GM19099 (cell line): Measurements from ENCODE around the gene ZNF76.

Source experiments
- POLR2A ChIP-seq: IDR thresholded peaks from 3 replicates; pipeline ENCODE4 v1.6.1; 2011; ENCODE audit warnings: low read depth; ENCODE audit not compliant: insufficient read length; ENCODE audit errors: extremely low read depth

The ZNF76 gene

GRCh38 chr6:35248300-35248699 is 11.2 kb upstream of the ZNF76 start:
- no peak for TF ChIP-seq POLR2A

- TF ChIP-seq POLR2A, result no peak
Observed at GRCh38 chr6:35248965-35249364, 10.6 kb upstream of the ZNF76 start.

- TF ChIP-seq POLR2A, result no peak
Observed at GRCh38 chr6:35251949-35252348, 7.6 kb upstream of the ZNF76 start.

GRCh38 chr6:35253249-35253648 is 6.3 kb upstream of the ZNF76 start:
- no peak for TF ChIP-seq POLR2A

DNA sequence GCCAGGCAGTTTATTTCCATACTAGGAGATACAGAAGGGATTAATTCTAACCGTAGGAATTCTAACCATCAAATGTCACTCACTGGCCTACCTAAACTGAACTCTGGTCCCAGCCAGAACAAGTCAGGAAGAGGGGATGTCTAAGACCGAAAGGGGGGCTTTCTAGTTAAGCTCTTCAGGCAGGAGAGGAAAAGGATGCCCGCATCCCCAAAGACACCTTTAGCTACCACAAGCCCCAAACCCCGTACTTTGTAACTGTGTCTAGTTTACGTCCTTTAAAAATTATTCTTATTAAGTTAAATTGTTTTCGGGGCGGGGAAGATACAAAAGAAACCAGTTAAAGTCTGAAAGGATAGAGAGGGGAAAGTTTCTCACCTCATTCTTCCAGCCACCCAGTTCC is 1.2 kb upstream of the ZNF76 start:
- TF ChIP-seq POLR2A, result no peak

DNA sequence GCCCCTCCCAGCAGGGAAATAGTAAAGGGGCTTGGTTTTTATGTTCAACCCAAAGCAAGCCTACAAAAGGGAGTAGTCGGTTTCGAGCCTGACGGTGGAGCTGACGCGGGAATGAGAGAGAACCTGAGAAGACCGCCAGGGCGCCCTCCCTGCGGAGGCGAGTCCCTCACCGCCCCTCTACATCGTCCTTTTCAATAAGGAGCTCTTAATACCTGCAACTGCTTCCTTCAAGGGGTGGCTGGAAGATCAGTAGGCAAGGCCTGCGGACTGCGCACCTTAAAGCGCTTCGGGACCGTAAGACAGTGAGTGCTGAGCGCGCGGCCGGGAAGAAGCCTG is 709 bp upstream of the ZNF76 start:
- no peak for TF ChIP-seq POLR2A

DNA sequence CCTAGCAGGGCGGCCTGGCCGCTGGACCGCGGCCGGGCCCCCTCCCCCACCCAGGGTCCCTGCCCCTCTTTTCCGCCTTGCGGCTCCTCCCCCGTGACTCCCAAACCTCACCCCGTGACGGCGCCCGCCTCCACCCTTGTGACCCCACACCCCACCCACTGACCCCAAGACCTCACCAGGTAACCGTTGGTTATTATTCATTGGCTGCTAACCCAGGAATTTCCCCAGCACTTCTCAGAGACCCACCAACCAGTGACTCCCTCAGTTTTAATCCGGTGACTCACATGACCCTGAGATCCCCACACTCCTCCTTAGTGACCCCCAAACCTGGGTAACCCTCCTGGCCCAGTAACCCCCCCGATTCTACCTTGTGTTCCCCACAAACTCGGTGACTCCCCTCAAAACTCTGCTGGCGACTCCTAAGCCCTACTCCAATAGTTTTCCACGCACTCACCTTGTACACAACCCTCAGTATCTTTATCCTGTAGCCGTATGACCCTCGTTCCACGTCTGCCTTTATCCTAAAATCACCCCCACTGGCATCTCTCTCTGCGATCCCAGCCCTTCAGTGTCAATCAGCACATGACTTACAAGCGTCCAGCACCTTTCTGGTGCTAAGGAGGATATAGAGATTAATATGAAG is 534 bp downstream of the ZNF76 start:
- TF ChIP-seq POLR2A, result no peak

GRCh38 chr6:35260591-35261570 is 1.3 kb downstream of the ZNF76 start:
- no peak for TF ChIP-seq POLR2A

DNA sequence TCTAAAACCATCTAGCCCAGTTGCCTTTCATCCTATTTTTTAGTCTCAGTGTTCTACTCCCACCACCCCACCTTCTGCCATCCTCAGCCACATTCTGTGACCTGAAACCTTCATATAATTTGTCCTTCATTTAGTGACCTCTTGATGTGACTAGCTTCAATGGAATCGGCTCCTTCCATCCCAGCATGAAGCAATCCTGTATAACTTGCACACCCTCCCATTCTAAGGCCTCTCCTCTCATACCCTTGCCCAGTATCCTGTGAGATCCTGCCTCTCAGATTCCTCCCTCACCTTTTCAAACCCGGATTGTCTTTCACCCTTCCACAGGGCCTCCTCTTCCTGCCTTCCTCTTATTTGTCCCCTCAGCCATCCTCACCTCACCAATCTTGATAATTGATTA is 3.1 kb downstream of the ZNF76 start:
- no peak for TF ChIP-seq POLR2A

DNA sequence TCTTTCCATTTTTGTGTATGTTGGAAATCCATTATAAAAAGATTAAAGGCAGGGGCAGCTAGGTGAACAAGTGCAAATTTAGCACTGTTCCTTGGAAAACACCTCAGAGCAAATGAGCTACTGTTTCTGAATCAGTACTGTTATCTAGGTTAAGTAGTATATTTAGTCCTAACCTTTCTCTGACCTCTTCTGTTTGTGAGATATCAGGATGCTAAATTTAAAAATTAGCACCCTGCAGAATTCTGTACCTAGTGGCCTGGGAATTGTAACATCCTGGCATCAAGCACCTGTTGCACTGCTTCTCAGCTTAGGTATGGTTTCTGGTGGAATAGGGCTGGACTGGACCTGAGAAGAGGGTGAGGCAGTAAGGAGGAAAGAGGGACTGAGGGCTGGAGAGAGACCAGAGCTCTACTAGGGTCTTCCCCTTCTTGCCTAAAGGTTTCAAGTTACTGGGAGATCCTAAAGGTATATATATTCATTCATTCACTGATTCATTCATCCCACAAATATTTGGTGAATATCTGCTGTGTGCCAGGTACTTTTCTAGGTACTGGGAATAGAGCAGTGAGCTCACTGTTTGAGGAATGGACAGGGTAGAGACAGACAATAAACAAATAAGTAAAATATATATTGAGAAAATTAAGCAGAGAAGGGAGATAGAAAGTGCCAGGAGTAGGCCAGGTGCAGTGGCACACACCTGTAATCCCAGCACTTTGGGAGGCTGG is 5.2 kb downstream of the ZNF76 start:
- TF ChIP-seq POLR2A, result no peak

DNA sequence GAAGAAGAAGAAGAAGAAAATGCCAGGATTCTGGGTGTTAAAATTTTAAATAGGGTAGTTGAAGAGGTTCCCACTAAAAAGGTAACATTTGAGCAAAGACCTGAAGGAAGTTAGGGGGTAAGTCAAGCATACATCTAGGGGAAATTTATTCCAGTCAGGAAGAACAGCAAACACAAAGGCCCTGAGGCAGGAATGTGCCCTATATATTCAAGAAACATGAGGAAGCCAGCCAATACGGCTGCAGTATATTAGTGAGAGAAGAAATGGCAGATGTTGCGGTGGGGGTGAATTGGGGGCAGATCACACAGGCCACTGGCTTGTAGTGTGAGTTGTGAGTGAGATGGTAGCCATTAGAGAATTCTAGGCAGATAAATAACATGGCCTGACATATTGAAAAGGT is 6.0 kb downstream of the ZNF76 start:
- TF ChIP-seq POLR2A, result no peak

- TF ChIP-seq POLR2A, result no peak
Observed at GRCh38 chr6:35267446-35267845, 7.9 kb downstream of the ZNF76 start.

- TF ChIP-seq POLR2A, result no peak
Observed at GRCh38 chr6:35267897-35268296, 8.4 kb downstream of the ZNF76 start.

GRCh38 chr6:35272005-35272404 is 12.5 kb downstream of the ZNF76 start:
- TF ChIP-seq POLR2A, result no peak

- no peak for TF ChIP-seq POLR2A
Observed at GRCh38 chr6:35273822-35274559, 14.5 kb downstream of the ZNF76 start.
